HG03103 (cell line): ENCODE measurements around the gene BBX.
"Not testable (repeated sequence)": the region's sequence is repeated elsewhere in the genome, so short reads cannot be mapped to it uniquely, and the experiment has no call there.

Source experiments
- ATAC-seq: cut with Tn5 transposase; IDR thresholded peaks from one replicate; pipeline ENCODE4 v1.9.1; 2021; ENCODE audit warnings: low read depth; ENCODE audit not compliant: unreplicated experiment

The BBX gene

DNA sequence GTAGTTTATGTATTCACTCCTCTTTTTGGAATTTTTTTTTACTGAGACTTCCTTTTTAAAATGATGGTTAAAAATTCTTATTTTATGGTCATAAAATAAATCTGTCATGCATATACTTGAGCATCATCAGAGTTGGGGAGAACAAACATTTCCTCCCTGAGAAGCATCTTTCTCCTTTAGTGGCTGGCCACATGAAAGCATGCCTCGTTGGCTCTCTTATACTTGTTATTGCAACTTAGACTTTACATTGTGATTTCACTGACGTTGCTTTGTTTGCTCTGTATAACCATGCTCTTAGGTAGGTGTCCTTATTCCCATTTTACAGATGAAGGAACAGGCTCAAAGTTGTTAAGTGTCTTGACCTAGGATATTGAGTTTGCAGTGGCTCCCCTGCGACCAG lies 18.1 kb downstream of the BBX start:
- no peak for ATAC-seq

DNA sequence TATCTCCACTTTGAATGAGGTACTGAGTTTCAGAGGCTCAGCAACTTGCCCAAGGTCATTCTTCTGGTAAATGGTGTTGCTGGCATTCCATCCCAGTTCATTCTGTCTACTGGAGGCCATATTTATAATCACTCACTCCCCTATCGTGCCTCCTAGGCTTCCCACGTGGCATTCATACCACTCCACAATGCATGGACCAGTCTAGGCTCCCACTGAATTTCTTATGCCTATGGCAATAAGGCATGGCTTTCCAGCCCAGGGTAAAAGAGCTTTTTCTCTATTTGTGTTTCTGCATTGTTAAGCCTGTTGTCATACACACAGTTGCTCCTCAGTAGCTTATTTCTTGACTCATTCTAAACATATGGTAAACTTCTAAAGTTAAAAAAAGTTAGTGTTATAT lies 19.9 kb downstream of the BBX start:
- ATAC-seq, result no peak

DNA sequence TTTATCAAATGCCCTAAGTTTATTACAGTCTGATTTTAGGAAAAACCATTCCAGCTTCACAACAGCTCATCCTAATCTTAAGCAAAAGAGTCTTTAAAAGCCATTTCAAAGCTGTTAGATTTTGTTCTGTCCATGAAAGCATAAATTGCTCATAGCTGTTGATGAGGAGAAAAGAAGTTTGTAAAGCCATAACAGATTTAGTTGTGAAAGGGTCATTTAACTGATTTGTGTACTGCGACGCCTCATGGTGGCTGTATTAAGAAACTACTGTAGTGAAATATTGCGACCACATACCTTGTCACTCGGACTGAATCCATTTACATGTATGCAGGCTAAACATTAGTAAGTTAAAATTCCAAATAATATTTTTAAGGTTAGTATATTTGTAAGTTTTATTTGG lies 20.9 kb downstream of the BBX start:
- ATAC-seq, result no peak

DNA sequence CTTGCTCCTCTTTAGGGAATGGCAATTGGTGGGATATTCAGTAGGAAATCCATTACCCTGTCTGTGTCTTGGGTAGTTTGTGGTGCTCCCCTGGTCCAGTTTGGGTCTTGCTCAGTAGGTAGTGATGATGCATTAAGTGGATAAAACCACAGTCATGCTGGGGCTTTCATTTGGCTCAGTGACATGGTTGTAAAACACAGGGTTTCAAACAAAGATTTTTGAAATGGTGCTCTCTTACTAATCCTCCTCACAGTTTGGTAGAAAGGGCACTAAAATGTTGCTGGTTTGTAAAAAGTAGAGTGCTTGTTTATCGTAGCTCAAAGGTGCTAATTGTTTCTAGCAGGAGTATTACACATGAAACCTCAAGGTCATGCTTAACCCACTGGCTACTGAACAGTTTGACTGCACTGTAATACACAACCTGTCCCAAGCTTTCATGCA lies 22.9 kb downstream of the BBX start:
- no peak for ATAC-seq

DNA sequence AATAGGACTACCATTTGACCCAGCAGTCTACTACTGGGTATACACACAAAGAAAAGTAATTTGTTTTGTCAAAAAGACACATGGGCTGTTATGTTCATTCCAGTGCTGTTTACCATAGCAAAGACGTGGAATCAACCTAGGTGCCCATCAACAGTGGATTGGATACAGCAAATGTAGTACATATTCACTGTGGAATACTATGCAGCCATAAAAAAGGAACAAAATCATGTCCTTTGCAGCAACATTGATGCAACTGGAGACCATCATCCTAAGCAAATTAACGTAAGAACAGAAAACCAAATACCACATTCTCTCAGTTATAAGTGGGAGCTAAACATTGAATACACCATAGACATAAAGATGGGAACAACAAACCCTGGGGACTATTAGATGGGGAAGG lies 25.8 kb downstream of the BBX start:
- no peak for ATAC-seq

DNA sequence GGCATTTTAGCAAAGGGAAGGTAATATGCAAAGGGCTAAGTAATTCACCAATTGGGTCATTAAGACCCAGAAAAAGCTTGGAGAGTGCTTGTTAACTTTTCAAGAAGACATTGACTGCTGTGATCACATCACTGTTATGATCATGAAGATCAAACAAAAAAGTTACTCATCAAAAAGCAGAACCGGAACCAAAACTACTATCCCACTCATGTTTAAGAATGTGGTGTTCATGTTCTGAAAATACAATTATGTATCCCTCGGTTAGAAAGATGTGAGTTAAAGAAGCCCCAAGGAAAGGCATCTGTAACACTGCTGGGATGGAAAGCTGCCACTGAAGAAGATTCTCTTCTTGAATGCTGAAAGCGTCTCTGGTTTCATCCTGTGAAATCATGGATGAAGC lies 32.6 kb downstream of the BBX start:
- ATAC-seq, result no peak

DNA sequence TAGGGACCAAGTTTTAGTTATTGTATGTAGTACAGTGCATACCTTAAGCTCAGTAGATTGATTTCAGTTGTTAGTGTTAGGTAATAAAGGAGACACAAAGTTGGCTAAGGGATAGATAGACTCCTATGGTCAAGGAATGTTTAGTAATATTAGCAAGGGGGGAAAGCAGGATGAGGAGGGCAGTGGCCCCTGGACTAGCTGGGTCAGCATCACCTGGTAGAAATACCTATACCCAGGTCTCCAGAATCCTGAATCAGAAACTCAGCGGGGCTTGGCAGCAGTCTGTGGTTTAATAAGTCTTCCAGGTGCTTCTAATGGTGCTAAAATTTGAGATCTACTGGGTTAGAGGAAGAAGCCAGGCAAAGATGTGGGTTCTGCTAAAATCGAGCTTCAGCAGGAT lies 35.0 kb downstream of the BBX start:
- no peak for ATAC-seq

DNA sequence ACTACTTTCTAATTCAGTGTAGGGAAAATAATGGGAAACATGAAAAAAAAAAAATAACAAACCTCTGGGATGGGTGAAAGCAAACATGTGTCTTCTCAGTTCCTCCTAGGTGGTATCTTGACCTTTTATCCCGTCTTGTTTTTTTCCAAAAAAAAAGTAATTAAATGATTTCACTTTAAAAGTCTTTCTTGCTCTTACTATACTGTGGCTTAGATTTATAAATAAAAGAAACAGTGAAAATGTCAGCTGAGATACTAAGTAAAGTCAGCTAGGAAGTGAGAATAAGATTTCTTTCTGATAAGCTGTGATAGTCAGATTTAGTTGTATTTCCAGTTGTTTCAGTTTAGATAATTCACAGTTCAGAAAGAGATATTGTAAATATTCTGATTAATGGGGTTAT lies 37.4 kb downstream of the BBX start:
- no peak for ATAC-seq

DNA sequence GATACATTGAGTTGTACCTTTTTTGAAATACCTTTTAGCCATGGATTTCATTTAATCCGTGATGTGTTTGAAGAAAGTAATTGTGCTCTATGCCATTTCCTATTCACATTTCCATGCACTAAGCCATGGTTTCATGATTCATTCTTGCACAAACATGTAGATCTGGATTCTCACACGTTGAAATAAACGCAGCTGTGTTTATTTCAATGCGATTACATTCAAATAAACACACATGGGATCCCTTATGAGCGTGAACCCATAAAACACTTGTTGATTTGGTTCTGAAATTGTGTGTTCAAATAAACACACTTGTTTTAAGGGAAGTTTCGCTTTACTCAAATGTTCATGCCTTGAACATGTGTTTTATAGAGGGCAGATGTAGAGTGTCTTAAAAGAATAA lies 39.2 kb downstream of the BBX start:
- no peak for ATAC-seq

DNA sequence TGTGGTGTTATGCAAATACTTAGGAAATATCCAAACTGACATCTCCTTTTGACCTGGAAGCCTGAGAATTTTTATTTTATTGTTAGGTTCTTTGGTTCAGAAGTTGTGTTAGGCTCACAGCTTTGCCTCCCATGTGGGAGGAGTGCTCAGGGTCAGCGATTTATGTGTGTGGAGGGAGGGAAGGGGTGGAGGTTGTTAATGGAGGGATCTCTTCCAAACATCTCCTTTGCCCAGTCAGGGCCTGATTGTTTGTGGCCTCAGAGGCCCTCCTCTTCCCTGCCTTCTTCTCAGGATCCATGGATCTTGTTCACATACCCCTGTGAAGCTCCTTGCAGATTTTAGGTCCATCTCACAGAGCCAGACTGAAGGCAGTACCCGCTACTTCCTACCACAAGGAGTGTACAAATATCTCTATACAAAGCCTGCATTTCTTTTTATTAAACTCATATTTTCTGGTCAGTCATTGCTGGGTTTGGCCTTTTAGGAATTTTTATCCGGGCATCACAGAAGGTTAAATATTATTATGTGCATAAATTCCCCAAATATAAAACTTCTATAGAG lies 40.3 kb downstream of the BBX start:
- ATAC-seq, result no peak

DNA sequence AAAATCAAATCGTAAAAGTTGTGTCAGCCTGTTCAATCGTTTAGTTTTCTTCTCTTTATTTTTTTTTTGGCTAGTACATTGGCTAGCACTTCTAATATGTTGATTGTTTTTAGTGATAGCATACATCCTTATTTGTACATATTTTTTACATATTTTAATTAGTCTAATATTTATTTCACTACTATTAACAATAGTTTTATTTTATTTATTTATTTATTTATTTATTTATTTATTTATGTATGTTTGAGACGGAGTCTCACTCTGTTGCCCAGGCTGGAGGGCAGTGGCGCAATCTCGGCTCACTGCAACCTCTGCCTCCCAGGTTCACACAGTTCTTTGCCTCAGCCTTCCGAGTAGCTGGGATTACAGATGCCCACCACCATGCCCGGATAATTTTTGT lies 42.5 kb downstream of the BBX start:
- not testable (repeated sequence) for ATAC-seq

DNA sequence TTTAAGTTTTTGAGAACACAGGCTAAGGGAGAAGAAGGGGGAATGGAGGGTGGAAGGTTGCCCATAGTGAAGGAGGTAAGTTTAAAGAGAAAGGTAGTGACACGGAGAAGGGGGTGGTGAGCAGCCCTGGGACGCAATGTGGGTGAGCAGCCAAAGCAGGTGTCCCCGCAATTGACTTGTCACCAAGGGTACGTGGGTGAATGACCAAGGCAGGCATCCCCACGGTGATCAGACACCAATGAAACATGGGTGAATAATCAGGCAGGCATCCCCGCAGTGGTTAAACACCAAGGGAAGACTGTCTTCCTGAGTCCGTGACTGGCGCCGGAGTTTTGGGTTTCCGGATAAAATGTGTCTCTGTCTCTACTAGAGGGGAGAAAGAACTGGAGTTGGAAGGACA lies 48.3 kb downstream of the BBX start:
- not testable (repeated sequence) for ATAC-seq

DNA sequence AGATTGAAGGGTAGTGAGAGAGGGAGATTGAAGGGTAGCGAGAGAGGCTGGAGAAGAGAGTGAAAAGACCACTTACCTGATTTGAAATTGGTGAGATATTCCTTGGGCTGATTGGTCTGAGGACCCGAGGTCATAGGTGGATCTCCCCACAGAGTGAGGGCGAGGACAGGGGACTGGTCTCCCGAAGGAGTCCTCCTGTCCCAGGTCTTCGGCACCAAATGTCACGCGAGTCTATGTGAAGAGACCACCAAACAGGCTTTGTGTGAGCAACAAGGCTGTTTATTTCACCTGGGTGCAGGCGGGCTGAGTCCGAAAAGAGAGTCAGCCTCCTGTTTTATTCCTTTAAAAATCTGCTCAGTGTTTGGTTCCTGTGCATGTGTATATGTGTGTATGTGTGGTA lies 48.7 kb downstream of the BBX start:
- not testable (repeated sequence) for ATAC-seq

DNA sequence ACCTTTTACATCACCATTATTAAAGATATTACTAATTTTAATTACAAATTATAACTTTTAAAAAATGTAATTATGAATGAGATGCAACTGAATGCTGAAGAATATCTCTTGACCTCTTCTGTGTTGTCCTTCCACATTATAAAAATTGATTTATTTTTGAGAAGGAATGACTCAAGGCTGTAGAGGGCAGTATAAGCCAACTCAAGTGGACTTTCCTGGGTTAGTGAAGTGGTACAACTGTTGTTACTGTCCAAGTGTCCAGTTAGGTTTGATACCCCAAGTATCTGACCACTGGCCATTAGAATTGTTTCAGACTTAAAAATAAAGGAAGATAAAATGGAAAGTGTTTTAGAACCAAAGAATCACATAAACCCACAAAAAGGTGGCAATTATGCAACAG lies 51.9 kb downstream of the BBX start:
- peak; percentile 64 for ATAC-seq

DNA sequence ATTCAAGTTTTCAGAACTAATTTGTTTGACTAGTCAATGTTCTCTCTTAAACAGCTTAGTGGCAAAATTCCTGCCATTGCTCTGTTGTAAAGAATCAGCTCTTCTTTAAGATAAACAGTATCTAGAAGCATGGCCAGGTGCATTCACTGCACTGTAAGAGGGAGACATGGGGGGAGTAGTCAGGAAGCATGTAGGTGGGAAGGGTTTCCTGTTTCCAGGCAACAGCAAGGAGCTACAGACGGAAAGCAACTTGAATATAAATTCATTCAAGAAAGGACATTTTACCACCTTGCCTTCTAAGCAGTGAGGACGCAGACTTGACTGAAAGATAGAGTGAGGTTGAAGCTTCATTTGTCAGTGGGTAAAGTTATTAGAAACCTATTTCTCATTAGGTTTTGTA lies 55.3 kb downstream of the BBX start:
- ATAC-seq, result no peak

DNA sequence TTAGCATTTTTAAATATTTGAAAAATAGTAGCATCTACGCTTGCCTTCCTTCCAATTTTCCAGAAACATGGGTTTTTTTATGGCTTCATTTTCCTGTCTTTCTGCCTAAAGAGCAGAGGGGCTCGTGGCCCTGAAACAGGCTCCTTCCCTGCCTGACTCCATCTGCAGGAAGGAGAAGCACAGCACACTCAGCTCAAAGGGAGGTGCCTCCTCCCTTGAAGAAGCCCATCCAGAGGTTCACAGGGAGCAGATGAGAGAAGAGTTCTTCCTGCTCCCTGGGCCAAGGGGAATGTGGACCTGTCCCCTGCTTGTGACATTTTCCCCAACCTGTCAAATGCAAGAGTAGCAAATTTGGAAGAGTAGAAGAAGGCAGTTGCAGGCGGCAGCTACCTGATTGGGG lies 55.8 kb downstream of the BBX start:
- no peak for ATAC-seq

DNA sequence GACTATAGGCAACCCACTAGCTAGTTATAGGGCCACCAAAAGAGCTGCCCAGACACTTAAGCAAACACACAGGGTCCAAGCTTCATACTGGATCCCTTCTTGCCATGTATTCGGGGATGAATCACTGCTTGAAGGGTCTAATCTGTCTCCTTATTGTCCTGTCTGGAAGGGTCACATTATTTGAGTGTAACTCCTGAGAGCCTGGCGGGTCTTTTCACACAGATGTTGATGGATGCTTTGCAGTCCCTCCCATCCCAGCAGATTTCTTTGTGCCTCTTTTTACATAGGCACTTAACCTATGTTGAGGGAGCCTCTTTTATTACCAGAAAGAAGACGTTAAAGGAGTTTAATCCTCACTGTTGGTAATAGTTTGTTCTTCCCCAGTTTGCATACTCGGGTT lies 56.6 kb downstream of the BBX start:
- no peak for ATAC-seq

DNA sequence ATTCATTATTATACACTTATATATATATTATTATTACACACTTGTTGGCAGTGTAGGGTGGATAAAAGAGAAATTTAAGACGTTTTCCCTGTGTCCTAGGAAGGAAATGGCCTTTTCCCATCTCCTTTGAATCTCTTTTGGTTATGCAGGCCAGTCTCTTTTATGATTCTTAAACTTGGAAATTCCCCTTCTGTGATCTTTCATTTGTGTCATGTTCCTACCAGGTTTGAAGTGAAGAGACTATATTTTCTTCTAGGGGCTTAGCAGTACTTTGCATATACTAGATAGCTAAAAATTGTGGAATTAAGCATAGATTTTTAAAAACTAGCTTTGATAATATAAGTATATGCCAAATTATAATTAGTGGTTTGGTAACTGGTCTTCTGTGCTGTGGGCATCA lies 58.5 kb downstream of the BBX start:
- ATAC-seq, result no peak

DNA sequence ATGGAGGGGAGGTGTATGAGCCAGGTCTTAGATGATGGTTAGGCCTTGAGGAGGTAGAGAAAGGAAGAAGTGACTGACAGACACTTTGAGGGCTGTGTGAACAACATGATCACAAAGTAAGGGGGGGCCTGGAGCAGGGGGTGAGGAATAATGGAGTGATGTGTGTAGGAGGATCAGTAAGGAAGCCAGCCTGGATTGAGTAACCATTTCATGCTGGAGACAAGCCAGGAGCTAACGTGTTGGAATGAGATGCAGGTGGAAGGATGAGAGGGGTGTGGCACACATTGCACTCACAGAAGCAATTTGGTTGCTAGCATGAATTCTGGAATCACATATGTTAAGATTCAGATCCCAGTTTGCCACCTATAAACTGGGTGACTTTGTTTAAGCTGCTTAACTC lies 65.5 kb downstream of the BBX start:
- no peak for ATAC-seq

DNA sequence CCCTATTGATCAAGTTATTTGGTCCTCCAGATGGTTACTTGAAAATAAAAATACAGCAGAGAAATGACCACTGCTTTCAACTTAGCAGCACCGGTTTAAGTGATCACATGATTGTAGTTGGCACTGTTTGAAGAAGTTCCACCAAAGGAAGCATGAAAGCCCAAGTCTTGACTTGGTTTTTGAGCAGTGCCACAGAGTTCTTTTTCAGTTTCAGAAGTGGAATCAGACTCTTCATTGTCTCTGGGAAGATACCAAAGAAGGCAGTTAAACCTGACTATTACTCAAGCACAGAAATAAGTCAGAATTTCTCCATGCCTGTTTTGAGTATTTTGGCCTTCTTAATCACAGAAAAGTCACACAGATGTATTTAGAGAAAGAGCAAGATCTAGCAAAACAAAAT lies 66.7 kb downstream of the BBX start:
- ATAC-seq, result peak; percentile 82

DNA sequence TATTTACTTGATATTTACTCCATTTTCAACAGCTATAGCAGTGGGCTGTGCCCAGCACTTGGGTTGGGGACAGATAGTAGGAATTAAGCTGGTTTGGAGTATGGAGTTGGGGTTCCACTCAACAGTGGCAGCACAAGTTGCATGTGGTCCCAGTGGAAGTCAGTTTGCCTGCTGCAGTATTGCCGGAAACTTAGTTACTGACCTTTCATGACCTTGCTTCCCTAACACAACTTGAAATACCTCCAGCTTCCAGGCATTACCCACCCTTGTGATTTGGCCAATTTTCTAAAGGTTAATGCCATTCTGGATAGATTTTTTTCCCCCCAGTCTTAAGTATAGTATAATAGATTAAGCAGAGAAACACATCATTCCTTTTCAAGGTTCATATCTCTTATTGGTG lies 68.0 kb downstream of the BBX start:
- no peak for ATAC-seq

DNA sequence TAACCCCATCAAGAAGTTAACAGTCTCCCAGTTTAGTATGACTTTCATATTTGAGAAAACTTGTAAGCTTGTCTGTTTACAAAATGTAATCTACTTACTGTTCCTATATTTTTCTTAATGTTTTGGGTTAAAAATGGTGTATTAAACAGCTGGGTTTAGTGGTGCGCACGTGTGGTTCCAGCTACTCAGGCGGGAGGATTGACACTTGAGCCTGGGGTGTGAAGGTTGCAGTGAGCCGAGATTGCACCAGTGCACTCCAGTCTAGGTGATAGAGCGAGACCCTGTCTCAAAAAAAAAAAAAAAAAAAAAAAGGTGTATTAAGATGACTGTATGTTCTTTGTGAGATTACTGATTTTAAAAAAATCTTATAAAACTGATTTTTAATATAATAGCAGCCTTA lies 69.3 kb downstream of the BBX start:
- ATAC-seq, result no peak

DNA sequence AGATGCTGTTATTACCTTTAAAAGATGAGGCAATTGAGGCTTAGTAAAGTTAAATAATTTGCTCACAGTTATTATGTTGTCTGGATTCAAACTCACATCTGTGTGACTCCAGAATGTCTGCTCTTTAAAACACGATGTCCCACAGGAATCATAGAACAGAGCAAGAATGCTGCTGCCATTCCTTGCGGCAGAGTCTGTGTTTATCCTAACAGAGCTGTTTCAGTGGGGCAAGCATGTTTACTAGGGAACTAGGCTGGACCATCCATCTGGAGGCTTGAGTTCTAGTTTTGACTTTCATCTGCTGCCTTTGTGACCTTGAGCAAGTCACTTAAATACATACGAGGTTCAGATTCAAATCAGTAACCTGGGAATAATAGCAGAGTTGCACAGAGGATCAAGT lies 72.1 kb downstream of the BBX start:
- no peak for ATAC-seq
